HL-60 (cell line): ENCODE measurements around the gene OR6M1.

ENCODE experiments used
- DNase-seq, 2 experiments: peaks; one replicate each; pipeline ENCODE4 v3.0.0-alpha.2; 2010 to 2020; ENCODE audit warnings: low read depth in 1 of 2, low spot score in 1 of 2
- H3K27ac ChIP-seq: fragments of 250-450 bp; sonication (Bioruptor Pico); replicated peaks from 2 replicates; pipeline ENCODE4 v1.5.1; 2020; ENCODE audit warnings: mild to moderate bottlenecking, moderate library complexity
- H3K27me3 ChIP-seq: fragments of 250-450 bp; sonication (Bioruptor Pico); 2 replicates; pipeline ENCODE4 v1.5.1; 2021; ENCODE audit warnings: mild to moderate bottlenecking, moderate library complexity; ENCODE audit not compliant: insufficient read depth, poor library complexity, severe bottlenecking
- H3K4me3 ChIP-seq: replicated peaks from 2 replicates; pipeline ENCODE4 v1.5.1; 2011; ENCODE audit warnings: mild to moderate bottlenecking, control low read depth, low read length; ENCODE audit not compliant: insufficient read depth
- CTCF ChIP-seq: IDR thresholded peaks from one replicate; pipeline ENCODE4 v1.5.1; 2011; ENCODE audit warnings: low read length, control low read depth, inconsistent platforms; ENCODE audit not compliant: insufficient read depth
- GABPA ChIP-seq: IDR thresholded peaks from 2 replicates; pipeline ENCODE4 v1.6.1; 2012; ENCODE audit warnings: low read depth
- POLR2AphosphoS5 ChIP-seq: IDR thresholded peaks from 2 replicates; pipeline ENCODE4 v1.6.1; 2012; ENCODE audit warnings: low read depth
- SPI1 ChIP-seq: IDR thresholded peaks from 2 replicates; pipeline ENCODE4 v1.6.1; 2012; ENCODE audit warnings: low read depth, mild to moderate bottlenecking, borderline replicate concordance
- TF ChIP-seq, protein P1 (sequence below): IDR thresholded peaks from 2 replicates; pipeline ENCODE4 v1.6.1; 2012; ENCODE audit warnings: low read depth; ENCODE audit not compliant: insufficient replicate concordance

OR6M1 gene

DNA sequence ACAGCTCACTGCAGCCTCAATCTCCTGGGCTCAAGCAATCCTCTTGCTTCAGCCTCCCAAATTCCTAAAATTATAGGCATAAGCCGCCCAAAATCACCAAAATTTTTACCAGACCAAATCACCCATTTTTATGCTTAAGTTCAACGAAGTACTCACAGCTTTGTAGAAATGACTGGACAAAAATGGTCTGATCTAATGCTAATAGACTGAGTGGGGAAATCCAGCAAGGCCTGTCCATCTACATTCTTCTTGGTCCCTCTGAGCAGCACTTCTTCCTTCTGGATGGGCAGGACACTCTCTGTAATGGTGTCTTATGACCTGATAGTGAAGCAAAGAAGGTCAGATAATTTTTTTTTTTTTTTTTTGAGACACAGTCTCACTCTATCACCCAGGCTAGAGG, 33.1 kb downstream of the OR6M1 start:
- no peak for TF ChIP-seq SPI1
- TF ChIP-seq POLR2AphosphoS5 = no peak
- TF ChIP-seq, protein P1, sequence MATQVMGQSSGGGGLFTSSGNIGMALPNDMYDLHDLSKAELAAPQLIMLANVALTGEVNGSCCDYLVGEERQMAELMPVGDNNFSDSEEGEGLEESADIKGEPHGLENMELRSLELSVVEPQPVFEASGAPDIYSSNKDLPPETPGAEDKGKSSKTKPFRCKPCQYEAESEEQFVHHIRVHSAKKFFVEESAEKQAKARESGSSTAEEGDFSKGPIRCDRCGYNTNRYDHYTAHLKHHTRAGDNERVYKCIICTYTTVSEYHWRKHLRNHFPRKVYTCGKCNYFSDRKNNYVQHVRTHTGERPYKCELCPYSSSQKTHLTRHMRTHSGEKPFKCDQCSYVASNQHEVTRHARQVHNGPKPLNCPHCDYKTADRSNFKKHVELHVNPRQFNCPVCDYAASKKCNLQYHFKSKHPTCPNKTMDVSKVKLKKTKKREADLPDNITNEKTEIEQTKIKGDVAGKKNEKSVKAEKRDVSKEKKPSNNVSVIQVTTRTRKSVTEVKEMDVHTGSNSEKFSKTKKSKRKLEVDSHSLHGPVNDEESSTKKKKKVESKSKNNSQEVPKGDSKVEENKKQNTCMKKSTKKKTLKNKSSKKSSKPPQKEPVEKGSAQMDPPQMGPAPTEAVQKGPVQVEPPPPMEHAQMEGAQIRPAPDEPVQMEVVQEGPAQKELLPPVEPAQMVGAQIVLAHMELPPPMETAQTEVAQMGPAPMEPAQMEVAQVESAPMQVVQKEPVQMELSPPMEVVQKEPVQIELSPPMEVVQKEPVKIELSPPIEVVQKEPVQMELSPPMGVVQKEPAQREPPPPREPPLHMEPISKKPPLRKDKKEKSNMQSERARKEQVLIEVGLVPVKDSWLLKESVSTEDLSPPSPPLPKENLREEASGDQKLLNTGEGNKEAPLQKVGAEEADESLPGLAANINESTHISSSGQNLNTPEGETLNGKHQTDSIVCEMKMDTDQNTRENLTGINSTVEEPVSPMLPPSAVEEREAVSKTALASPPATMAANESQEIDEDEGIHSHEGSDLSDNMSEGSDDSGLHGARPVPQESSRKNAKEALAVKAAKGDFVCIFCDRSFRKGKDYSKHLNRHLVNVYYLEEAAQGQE = no peak
- no peak for TF ChIP-seq CTCF
- no peak for TF ChIP-seq GABPA
- no peak overlapping the region for H3K27ac ChIP-seq
- no peak for DNase-seq
- H3K27me3 ChIP-seq = peaks cover 3% of the 10 kb centered on the region
- H3K4me3 ChIP-seq = no peak overlapping the region

GRCh38 chr11:123771664-123772063, 34.5 kb downstream of the OR6M1 start:
- Histone ChIP-seq H3K27me3 (no peaks in the 10 kb centered on the region), H3K4me3 (no peak overlapping the region), H3K27ac (no peak overlapping the region)
- TF ChIP-seq CTCF (no peak), SPI1 (no peak), POLR2AphosphoS5 (no peak), GABPA (no peak)
- TF ChIP-seq, protein P1 = no peak
- no peak for DNase-seq

DNA sequence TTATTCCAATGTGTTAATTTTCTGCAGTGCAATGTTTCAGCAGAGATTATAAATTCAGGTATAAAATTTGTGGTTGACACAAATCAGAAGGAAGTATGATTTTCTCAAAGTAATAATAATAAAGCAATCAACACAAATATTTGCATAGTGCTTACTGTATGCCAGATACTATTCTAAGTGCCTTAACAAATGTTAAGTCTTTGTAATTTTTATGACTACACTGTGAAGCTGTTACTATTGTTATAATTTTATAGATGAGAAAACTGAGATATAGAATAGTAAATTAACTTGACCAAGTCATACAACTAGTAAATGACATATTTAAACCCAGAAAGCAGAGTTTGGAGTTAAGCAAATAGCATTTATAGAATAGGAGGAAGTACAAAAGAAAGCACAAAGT, 35.4 kb downstream of the OR6M1 start:
- H3K27me3 ChIP-seq = no peaks in the 10 kb centered on the region
- TF ChIP-seq, protein P1 = no peak
- TF ChIP-seq POLR2AphosphoS5 = no peak
- TF ChIP-seq CTCF = no peak
- DNase-seq = no peak
- no peak overlapping the region for H3K27ac ChIP-seq
- H3K4me3 ChIP-seq = no peak overlapping the region
